Prostate gland (tissue), 2 donors: ENCODE measurements around the gene RAB20. TPM values are rescaled to one million over a fixed set of nuclear protein-coding genes. Genes with fewer than 3 reads are reported as not detected.
A peak's percentile ranks its signal among the peaks of the same experiment; 100 is the strongest.

Experiments used
- DNase-seq: peaks from one replicate; pipeline ENCODE4 v3.0.0-alpha.2; 2019; ENCODE audit warnings: low spot score
- H3K27ac ChIP-seq, 2 donors: fragments of 200-600 bp; sonication (generic); 2 replicates each; pipeline ENCODE4 v1.5.1; 2017 to 2019
- H3K27me3 ChIP-seq: fragments of 200-600 bp; sonication (generic); replicated peaks from 2 replicates; pipeline ENCODE4 v1.5.1; 2019; ENCODE audit not compliant: insufficient read depth
- H3K36me3 ChIP-seq, 2 donors: fragments of 200-600 bp; sonication (generic); 1 replicate in 1 of 2; 2 replicates in 1 of 2; pipeline versions ENCODE4 v1.5.1 to v1.8.1; 2017 to 2019
- H3K4me1 ChIP-seq: fragments of 200-600 bp; sonication (generic); replicated peaks from 2 replicates; pipeline ENCODE4 v1.5.1; 2019
- H3K4me3 ChIP-seq, 2 donors: fragments of 200-600 bp; sonication (generic); 2 replicates each; pipeline ENCODE4 v1.5.1; 2017 to 2019
- H3K9me3 ChIP-seq: fragments of 200-600 bp; sonication (generic); 2 replicates; pipeline ENCODE4 v1.5.1; 2017
- POLR2A ChIP-seq: fragments of 450-650 bp; IDR thresholded peaks from one replicate; pipeline ENCODE4 v1.6.1; 2016; ENCODE audit warnings: antibody characterized with exemption, mild to moderate bottlenecking
- POLR2AphosphoS5 ChIP-seq: sonication (generic); formaldehyde crosslinking; IDR thresholded peaks from one replicate; pipeline ENCODE4 v1.6.1; 2017; ENCODE audit warnings: antibody characterized with exemption
- WGBS: methylation state at CpG from one replicate; pipeline ENCODE4 v1.1.5; 2018; 5-methylcytosine and 5-hydroxymethylcytosine counted together
- intact Hi-C: fragments of 100-400 bp; cut with DNase I; formaldehyde crosslinking; loops from one replicate; pipeline ENCODE4 v1.14.2; 2022
- total RNA-seq, 2 donors: library from RNA; depleted of rRNA; stranded (reverse); fragments of >200 nt; gene quantifications; one replicate each; pipeline ENCODE4 v1.1.0, GENCODE V29; 2016
- TF ChIP-seq, protein P1 (sequence below), 4 experiments: fragments of 200-600 bp in 2 of 4; fragments of 450-650 bp in 2 of 4; sonication (generic) in 2 of 4; IDR thresholded peaks; 1 replicate in 3 of 4; 2 replicates in 1 of 4; pipeline ENCODE4 v1.5.1; 2016 to 2019; ENCODE audit warnings: antibody characterized with exemption in 4 of 4, mild to moderate bottlenecking in 2 of 4, moderate library complexity in 2 of 4

Gene RAB20
- total RNA-seq, 2 donors from 2014 or later, result 24.0 to 42.1 TPM

- H3K4me1 ChIP-seq, result no peaks in the 10 kb centered on the region
- WGBS, result 21% methylated on average over 2 of the region's 2 CpGs
- no peak for TF ChIP-seq POLR2A
- TF ChIP-seq POLR2AphosphoS5, result peak; percentile 73
- TF ChIP-seq, protein P1, sequence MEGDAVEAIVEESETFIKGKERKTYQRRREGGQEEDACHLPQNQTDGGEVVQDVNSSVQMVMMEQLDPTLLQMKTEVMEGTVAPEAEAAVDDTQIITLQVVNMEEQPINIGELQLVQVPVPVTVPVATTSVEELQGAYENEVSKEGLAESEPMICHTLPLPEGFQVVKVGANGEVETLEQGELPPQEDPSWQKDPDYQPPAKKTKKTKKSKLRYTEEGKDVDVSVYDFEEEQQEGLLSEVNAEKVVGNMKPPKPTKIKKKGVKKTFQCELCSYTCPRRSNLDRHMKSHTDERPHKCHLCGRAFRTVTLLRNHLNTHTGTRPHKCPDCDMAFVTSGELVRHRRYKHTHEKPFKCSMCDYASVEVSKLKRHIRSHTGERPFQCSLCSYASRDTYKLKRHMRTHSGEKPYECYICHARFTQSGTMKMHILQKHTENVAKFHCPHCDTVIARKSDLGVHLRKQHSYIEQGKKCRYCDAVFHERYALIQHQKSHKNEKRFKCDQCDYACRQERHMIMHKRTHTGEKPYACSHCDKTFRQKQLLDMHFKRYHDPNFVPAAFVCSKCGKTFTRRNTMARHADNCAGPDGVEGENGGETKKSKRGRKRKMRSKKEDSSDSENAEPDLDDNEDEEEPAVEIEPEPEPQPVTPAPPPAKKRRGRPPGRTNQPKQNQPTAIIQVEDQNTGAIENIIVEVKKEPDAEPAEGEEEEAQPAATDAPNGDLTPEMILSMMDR (IDR thresholded peaks at IDR 0.05), result peak in 2 of 4 experiments; percentile 14 to 52
- no peaks in the 10 kb centered on the region for H3K27me3 ChIP-seq
- intact Hi-C loops, result no loop called here
- H3K27ac ChIP-seq, result no peak overlapping the region
- no peaks in the 10 kb centered on the region for H3K36me3 ChIP-seq
- DNase-seq, result no peak
- no peak overlapping the region for H3K4me3 ChIP-seq
- no peaks in the 10 kb centered on the region for H3K9me3 ChIP-seq
Observed at GRCh38 chr13:110565296-110565695, 3.8 kb upstream of the RAB20 start.

DNA sequence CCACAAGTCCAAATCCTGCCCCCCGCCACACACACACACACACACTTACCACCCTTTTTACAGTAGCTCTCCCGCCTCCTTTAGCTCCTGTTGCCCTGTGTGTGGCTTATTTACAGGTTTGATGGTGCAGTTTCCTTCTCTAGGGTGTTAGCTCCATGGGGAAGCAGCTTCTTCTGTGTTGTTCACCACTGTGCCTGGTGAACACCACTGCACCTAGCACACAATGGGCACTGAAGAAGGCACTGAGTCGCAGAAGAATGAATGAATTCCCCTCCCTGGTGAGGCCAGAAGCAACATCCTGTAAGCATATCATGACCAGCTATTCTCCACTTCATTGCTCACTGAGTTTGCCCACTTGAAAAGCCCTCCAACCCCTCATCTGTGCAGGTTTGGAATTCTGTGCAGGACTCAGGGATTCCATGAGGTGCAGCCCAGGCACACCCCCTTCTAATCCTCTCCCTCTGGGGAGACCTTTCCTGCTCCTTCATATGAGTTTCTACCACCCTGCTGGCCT lies 3.0 kb upstream of the RAB20 start:
- H3K4me3 ChIP-seq, result no peak overlapping the region
- no peaks in the 10 kb centered on the region for H3K36me3 ChIP-seq
- no peak for DNase-seq
- no peak overlapping the region for H3K27ac ChIP-seq
- no peaks in the 10 kb centered on the region for H3K9me3 ChIP-seq
- no peaks in the 10 kb centered on the region for H3K27me3 ChIP-seq
- intact Hi-C loops, result loop anchor here (5.0 kb wide), 3 partner anchors 53 to 102 kb away; partner anchors contain the start of gene NAXD
- TF ChIP-seq, protein P1 (IDR thresholded peaks at IDR 0.05), result no peak
- no peaks in the 10 kb centered on the region for H3K4me1 ChIP-seq
- WGBS, result 94% methylated on average over 3 of the region's 3 CpGs

- intact Hi-C loops, result loop anchor here (5.0 kb wide), 3 partner anchors 54 to 101 kb away; partner anchors contain the start of gene NAXD
- Histone ChIP-seq H3K27me3 (no peaks in the 10 kb centered on the region), H3K36me3 (no peaks in the 10 kb centered on the region), H3K9me3 (no peaks in the 10 kb centered on the region), H3K27ac (no peak overlapping the region), H3K4me3 (no peak overlapping the region), H3K4me1 (no peaks in the 10 kb centered on the region)
- TF ChIP-seq, protein P1 (IDR thresholded peaks at IDR 0.05), result no peak
- no peak for TF ChIP-seq POLR2A
- TF ChIP-seq POLR2AphosphoS5, result no peak
- no peak for DNase-seq
- 58% methylated on average over 9 of the region's 9 CpGs for WGBS
Observed at GRCh38 chr13:110563463-110563774, 1.9 kb upstream of the RAB20 start.

GRCh38 chr13:110562696-110563462 lies 1.4 kb upstream of the RAB20 start:
- Histone ChIP-seq H3K27ac (peak overlapping the region; percentile 89 to 93), H3K36me3 (no peaks in the 10 kb centered on the region), H3K4me1 (no peaks in the 10 kb centered on the region), H3K4me3 (peak overlapping the region; percentile 59 to 76), H3K9me3 (no peaks in the 10 kb centered on the region), H3K27me3 (no peaks in the 10 kb centered on the region)
- 56% methylated on average over 17 of the region's 17 CpGs for WGBS
- DNase-seq, result peak; percentile 40
- intact Hi-C loops, result loop anchor here (5.0 kb wide), 3 partner anchors 54 to 101 kb away; partner anchors contain the start of gene NAXD
- TF ChIP-seq, protein P1 (IDR thresholded peaks at IDR 0.05), result no peak
- no peak for TF ChIP-seq POLR2AphosphoS5
- no peak for TF ChIP-seq POLR2A
